Measurements from ENCODE around the gene NUP153.

NUP153 gene

GRCh38 chr6:17635568-17635967 is 71.2 kb downstream of the NUP153 start:
- no peaks in the 10 kb centered on the region for H3K27me3 ChIP-seq (ENCODE audit: control insufficient read depth, low read length)
- H3F3A ChIP-seq (ENCODE audit: control insufficient read depth, insufficient read depth), result no peaks in the 10 kb centered on the region
- no peak overlapping the region for H3K27ac ChIP-seq (ENCODE audit: low read depth, low read length)
- H3K9me2 ChIP-seq (replicated peaks; ENCODE audit: control insufficient read depth, low read length), result no peaks in the 10 kb centered on the region
- no peak overlapping the region for H3K4me3 ChIP-seq (ENCODE audit: low read length)
- peaks cover 90% of the 10 kb centered on the region for H3K79me2 ChIP-seq (ENCODE audit: control insufficient read depth, low read length)
- peaks cover 95% of the 10 kb centered on the region for H3K36me3 ChIP-seq (ENCODE audit: control insufficient read depth, low read length)
- 0 out of 2 replicates have a peak, but pooled peaks cover 6% of the 10 kb centered on the region for H4K20me1 ChIP-seq (ENCODE audit: control insufficient read depth, insufficient read depth, low read depth, low read length)
- no peaks in the 10 kb centered on the region for H3K9me3 ChIP-seq (ENCODE audit: control insufficient read depth, insufficient read depth, low read length)
- TF ChIP-seq EZH2phosphoT487 (IDR thresholded peaks at IDR 0.05; ENCODE audit: borderline replicate concordance, low read length) (no peak), CTCF (IDR thresholded peaks at IDR 0.05; ENCODE audit: low read depth, low read length, poor library complexity, severe bottlenecking) (no peak)
- H3K4me1 ChIP-seq (ENCODE audit: control insufficient read depth, low read length), result peaks cover 11% of the 10 kb centered on the region; the same call in 1 of the 2 replicates
- no peak overlapping the region for H3K4me2 ChIP-seq (ENCODE audit: low read length)

- H3K27me3 ChIP-seq (ENCODE audit: control insufficient read depth, low read length), result no peaks in the 10 kb centered on the region
- TF ChIP-seq EZH2phosphoT487 (IDR thresholded peaks at IDR 0.05; ENCODE audit: borderline replicate concordance, low read length) (no peak), CTCF (IDR thresholded peaks at IDR 0.05; ENCODE audit: low read depth, low read length, poor library complexity, severe bottlenecking) (no peak)
- H3K4me1 ChIP-seq (ENCODE audit: control insufficient read depth, low read length), result peaks cover 29% of the 10 kb centered on the region
- H3K4me2 ChIP-seq (ENCODE audit: low read length), result no peak overlapping the region
- H3K36me3 ChIP-seq (ENCODE audit: control insufficient read depth, low read length), result peaks cover 95% of the 10 kb centered on the region
- H4K20me1 ChIP-seq (ENCODE audit: control insufficient read depth, insufficient read depth, low read depth, low read length), result 0 out of 2 replicates have a peak, but pooled peaks cover 6% of the 10 kb centered on the region
- H3K4me3 ChIP-seq (ENCODE audit: low read length), result no peak overlapping the region
- H3F3A ChIP-seq (ENCODE audit: control insufficient read depth, insufficient read depth), result peaks cover 2% of the 10 kb centered on the region; the same call in 1 of the 2 replicates
- H3K27ac ChIP-seq (ENCODE audit: low read depth, low read length), result no peak overlapping the region
- H3K79me2 ChIP-seq (ENCODE audit: control insufficient read depth, low read length), result peaks cover 95% of the 10 kb centered on the region
- H3K9me3 ChIP-seq (ENCODE audit: control insufficient read depth, insufficient read depth, low read length), result no peaks in the 10 kb centered on the region
- H3K9me2 ChIP-seq (replicated peaks; ENCODE audit: control insufficient read depth, low read length), result no peaks in the 10 kb centered on the region
Observed at GRCh38 chr6:17633465-17634188, 73.1 kb downstream of the NUP153 start.

- Histone ChIP-seq H3K4me2 (ENCODE audit: low read length) (no peak overlapping the region), H3K79me2 (ENCODE audit: control insufficient read depth, low read length) (peaks cover 94% of the 10 kb centered on the region), H3K36me3 (ENCODE audit: control insufficient read depth, low read length) (peaks cover 95% of the 10 kb centered on the region), H3K4me1 (ENCODE audit: control insufficient read depth, low read length) (peaks cover 29% of the 10 kb centered on the region), H3K27me3 (ENCODE audit: control insufficient read depth, low read length) (no peaks in the 10 kb centered on the region), H3K9me3 (ENCODE audit: control insufficient read depth, insufficient read depth, low read length) (no peaks in the 10 kb centered on the region), H4K20me1 (ENCODE audit: control insufficient read depth, insufficient read depth, low read depth, low read length) (0 out of 2 replicates have a peak, but pooled peaks cover 6% of the 10 kb centered on the region), H3K27ac (ENCODE audit: low read depth, low read length) (no peak overlapping the region), H3K9me2 (replicated peaks; ENCODE audit: control insufficient read depth, low read length) (no peaks in the 10 kb centered on the region), H3K4me3 (ENCODE audit: low read length) (no peak overlapping the region), H3F3A (ENCODE audit: control insufficient read depth, insufficient read depth) (peaks cover 2% of the 10 kb centered on the region; the same call in 1 of the 2 replicates)
- TF ChIP-seq CTCF (IDR thresholded peaks at IDR 0.05; ENCODE audit: low read depth, low read length, poor library complexity, severe bottlenecking) (no peak), EZH2phosphoT487 (IDR thresholded peaks at IDR 0.05; ENCODE audit: borderline replicate concordance, low read length) (no peak)
Observed at GRCh38 chr6:17632934-17633333, 73.8 kb downstream of the NUP153 start.

Measured in DOHH2 (cell line).